HG02973 (cell line): ENCODE results near the gene PIP5K1B.
A peak's percentile ranks its signal among the peaks of the same experiment; 100 is the strongest.

Experiments
- ATAC-seq: cut with Tn5 transposase; IDR thresholded peaks from one replicate; pipeline ENCODE4 v1.9.1; 2021; ENCODE audit warnings: moderate library complexity; ENCODE audit not compliant: unreplicated experiment

PIP5K1B gene

DNA sequence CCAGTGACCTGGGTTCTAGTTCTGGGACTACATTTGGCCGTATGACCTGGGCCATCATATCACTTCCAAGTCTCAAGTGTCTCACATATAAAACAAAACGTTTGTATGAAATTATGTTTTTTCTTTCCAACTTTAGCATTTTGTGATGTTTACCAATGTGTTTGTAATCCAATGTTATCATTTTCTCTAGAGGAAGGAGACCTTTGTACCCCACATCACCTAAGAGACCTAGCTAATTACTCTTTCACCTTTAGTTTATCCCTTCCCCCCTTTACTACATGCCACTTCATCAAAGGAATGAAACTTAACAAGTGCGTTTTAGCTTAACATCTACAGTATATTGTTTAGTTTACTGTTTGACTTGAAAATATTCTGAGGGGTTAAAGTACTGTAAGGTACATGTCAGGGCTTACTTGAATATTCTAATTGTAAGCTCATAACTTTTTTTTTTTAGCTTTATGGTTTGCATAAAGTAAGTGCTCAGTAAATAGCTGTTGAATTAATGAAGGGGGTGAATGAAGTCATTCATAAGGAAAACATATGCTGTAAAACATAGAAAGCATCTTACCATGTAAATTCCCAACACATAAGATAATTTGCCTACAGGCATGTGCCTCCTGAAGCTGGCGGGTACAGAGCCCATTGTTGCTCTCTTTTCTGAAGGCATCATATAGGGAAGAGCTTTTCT, 2.9 kb downstream of the PIP5K1B start:
- ATAC-seq: no peak

DNA sequence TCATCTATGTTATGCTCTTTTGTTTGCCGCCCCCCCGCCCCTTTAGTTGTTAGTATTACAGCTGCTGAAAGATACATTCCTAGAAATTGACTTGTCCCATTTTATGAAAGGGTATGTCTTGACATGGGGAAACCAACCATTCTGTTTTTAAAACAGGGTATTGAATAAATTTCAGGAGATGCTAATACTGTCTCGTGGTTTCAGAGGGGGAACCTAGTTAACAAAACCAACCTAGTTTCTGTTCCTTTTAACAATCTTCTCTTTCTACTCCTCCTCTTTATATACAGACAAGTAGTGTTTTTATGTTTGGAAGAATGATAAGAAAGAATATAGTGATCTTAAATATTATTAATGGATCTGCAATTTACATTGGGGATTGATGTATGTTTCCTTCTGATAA, 3.5 kb downstream of the PIP5K1B start:
- no peak for ATAC-seq

DNA sequence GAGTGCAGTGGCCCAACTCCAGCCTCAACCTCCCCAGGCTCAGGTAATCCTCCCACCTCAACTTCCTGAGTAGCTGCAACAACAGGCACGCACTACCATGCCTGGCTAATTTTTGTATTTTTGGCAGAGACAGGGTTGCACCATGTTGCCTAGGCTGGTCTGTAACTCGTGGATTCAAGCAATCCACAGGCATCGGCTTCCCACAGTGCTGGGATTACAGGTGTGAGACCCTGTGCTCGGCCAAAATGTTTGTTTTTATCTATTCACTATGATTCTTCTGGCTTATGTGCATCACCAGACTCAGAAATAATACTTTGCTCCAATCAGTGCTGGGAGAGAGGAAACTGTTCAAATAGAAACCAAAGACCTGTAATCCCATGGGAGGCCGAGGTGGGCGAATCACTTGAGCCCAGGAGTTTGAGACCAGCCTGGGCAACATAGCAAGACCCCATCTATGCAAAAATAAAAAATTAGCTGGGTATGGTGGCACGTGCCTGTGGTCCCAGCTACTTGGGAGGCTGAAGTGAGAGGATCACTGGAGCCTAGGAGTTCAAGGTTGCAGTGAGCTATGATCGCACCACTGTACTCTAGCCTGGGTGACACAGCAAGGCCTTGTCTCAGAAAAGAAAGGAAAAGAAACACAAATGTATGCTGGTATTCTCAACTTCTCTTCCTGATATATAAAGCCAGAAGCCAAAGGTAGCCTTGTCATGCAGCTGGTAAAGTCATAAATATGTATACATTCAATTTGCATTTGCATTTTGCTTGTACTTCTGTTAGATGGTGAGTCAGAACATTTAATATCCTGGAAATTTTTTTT, 4.5 kb downstream of the PIP5K1B start:
- no peak for ATAC-seq

DNA sequence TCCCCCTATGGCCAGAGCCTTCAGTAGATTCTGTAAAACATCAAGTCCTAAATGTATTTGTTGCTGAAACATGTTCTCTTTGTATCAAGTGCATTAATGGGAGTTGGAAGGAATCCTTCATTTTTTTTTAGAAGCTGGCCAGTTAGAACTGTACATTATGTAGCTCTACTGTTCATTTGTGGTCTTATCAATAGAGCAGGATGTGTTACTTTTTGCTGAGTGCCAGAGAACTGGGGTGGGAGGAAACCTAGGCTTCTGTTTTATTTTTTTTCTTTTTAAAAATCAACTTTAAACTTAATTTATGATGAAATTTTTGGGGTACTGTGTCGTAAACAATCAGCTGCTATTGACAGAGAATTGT, 5.1 kb downstream of the PIP5K1B start:
- ATAC-seq: no peak

DNA sequence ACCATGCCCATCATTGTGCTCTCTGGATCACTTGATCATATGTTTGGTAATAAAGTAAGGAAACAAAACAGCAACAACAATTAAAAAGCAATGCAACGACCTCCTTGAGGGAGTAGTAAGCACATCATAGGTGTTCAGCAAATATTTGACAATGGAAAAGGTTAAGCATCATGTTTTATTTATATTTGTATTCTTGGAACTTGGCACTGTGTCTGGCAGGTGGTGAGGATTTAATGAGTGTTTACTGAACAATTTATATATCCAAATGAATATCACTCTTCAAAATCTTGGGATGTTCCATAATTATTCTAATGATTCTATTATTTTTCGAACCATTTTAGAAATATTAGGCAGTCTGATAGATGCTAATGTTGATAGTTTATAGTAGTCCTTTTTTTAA, 6.2 kb downstream of the PIP5K1B start:
- ATAC-seq: no peak

DNA sequence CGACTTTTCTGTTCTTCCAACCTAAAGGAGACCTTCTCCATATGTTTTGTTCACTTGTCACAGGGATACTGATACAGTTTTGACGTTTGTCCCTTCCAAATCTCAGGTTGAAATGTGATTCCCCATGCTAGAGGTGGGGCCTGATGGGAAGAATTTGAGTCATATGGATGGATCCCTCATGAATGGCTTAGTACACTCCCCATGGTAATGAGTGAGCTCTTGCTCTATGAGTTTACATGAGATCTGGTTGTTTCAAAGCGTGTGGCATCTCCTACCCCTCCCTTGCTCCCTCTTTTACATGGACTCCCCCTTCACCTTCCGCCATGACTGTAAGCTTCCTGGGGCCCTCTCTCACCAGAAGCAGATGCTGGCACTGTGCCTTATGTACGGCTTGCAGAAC, 6.9 kb downstream of the PIP5K1B start:
- no peak for ATAC-seq

DNA sequence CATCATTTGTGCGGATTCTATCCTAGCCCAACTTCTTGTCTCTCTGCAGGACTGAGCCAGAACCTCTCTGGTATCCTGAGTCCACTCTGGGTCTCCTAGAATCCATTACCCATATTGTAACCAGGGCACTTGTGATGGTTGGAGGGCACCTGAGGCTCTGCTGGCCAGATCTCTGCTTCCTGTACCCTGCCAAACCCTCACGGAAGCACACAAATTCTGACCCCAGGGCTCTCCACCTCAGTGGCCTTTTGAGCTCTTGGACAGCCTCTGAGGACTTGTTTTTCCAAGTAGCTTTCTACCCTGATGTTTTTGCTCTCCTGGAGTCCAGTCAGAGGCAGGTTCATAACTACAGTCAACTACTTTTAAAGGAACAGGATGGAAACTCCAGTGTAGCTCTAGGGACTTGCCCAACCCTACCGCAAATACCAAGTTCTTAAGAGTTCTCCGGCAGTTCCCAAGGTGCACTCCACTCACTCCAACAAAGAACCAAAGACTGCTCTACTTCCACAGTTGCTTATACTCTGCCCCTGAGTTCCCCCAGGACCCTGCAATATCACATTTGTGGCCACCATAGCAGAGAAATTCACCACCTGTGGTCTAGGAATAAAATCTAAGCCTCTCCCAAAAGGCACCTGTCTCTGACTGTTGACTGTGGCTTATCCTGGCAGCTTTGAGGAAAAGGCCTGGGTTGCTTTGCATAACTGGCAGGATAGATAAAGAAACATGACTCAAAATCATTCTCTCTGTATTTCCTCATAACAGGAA, 9.6 kb downstream of the PIP5K1B start:
- ATAC-seq: no peak

DNA sequence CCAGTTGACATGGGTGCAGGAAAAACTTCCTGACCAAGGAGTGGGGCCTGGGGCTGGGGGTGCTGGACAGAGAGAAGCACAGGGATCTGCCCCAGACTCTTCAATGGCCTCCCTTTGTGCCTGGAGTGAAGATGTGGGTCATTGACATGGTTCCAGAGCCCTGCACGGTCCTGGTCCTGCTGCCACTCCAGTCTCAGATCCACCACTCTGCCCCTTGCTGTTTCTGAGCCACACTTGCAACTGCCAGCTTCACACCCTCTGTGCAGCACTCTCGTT, 10.1 kb downstream of the PIP5K1B start:
- ATAC-seq: no peak

DNA sequence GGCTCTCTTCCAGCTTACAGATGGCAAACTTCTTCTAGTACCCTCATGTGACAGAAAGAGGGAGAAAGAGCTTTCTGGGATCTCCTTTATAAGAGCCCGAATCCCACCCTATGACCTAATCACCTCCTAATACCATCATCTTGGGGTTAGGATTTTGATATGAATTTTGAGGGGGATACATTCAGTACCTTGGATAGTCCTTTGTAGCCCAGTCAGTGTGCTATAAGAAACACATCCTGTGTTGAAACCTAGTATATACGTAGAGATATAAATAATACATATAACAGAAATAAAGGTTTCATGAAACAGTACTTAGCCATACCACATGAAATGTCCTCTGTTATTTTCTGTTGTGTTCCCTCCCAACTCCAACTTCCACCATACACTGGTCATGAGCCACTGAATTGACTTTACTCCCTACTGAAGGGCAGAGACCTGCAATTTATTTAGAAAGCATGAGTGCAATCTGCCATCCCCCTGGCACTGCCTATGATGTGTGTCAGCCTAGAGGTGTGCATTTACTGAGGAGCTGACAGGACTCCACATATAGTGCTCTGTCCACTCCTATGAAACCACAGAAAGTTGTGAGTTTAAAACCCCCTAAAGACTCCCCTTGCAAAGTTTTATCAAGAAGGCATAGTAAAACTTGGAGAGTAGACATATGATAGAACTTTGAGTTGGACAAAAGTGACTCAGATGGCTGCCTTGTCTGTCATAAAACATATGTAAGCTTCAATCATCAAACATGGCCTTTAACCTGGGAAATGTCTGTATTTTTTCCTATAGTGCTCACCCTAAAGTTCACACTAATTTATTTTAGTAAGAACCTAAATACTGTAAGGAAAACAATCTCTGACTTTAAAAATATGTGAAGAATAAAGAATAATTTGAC, 12.8 kb downstream of the PIP5K1B start:
- no peak for ATAC-seq

DNA sequence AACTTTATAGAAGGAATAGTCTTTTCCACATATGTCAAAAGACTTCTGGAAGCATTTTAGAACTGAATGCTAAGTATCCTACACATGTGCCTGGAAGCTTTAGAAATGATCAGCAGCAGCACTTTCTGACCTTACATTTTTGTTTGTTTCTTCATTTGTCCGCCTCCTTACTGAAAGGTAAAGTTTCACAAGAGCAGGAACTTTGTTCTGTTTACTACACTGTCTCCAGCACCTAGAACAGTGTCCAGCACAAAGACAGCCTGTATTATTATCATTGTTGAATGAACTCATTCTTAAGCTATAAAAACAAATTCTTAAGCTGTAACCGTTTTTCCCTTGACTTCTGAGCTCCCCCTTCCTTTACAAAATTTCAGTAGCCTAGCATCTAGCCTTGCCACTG, 14.8 kb downstream of the PIP5K1B start:
- no peak for ATAC-seq

DNA sequence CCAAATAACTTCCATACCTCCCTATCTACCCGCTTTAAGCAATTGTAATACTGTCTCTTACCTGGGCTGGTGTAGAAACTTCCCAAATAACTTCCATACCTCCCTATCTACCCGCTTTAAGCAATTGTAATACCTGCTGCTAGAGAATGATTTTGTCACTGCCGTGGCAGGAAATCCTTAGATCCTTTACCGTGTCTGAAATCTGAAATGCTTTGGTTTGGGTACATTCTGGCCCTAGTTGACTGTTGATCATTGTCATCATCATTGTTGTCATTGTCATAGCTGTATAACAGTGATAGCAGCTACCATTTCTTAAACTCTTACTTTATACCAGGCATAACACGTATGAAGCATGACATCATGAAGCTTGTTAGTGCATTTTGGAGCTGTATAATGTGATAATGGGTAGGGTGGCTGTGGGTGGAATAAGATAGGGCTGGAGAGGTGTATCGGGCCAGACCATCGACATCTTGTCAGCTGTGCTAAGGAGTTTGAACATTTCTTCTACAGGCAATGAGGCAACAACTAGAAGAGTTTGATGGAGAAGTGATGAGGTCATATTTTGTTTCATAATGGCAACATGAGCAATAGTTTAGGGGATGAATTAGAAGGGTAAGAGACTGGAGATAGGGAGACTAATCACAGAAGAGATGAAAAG, 15.7 kb downstream of the PIP5K1B start:
- no peak for ATAC-seq

DNA sequence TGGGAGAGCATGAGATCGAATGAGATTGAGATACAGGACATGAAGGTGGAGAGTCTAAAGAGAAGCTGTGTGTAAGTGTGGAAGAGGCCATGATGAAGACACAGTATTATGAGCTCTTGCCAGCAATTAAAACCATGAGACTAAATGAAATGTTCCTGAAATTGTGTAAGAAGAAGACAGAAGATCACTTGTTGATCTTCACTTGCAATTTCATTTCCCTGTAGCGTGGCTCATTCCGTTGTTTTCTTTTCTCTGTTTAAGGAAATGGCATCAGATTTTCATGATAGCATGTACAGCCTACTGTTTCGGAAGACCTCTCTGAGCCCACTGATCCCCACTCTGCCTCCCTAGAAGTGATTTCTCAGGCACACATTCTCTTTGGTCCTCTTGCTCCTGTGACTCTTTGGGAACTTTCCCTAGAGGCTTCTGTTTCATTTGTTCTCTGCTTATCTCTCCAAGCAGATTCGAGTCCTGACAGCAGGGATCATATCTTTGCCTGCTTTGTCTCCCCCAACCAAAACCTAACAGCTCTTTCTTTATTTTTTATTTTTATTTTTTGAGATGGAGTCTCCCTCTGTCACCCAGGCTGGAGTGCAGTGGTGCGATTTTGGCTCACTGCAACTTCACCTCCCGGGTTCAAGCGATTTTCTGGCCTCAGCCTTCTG, 16.8 kb downstream of the PIP5K1B start:
- no peak for ATAC-seq

DNA sequence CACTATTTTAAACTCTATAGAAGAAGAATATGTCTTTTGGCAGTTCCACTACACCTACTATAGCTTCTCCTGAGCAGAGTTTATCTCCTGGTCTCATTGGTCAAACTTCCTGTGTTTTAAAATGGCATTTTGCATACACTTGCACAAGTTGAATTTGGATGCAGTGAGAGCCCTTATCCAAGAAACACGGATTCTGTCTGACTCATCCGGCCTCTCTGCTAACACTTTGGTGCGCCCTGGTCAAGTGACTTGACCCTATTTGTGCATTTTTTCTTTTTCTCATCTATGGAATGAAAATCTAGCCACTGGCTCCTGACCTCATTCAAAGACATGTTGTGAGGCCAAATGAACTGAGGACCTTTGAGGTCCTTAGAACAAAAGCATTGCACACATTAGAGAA, 20.0 kb downstream of the PIP5K1B start:
- ATAC-seq: no peak

DNA sequence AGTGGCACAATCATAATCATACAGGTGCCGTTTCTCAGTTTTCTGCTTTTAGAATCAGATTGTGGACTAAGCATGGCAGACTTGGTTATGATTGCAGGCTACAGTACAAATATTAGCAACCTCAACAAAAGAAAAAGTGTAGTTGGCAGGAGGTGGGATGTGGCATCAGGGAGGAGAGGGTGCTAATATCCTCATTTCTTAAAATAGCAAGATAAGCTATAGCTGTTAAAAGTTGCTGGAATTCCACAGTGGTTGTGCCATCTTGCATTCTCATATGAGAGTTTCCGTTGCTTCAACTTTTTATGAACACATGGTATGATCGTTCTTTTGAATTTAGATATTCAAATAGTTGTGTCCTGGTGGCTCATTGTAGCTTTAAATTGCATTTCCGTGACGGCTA, 21.4 kb downstream of the PIP5K1B start:
- no peak for ATAC-seq

DNA sequence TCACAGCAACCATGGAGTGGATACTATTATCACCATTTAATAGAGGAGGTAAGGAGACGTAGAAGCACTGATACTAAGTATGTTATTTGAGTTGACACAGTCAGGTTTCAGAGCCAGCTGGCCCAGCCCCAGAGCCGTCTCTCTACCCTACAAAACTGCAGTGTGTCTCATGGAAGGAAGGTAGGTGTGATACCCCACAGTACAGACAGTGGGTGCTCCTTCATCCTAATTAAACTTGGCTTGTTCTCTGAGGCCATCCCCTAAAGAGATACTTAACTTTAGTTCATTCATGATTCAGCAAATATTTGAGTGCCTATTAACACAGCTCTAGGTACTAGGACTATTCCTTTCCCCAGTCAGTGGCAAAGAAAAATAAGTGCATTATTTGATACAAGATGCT, 22.6 kb downstream of the PIP5K1B start:
- no peak for ATAC-seq

DNA sequence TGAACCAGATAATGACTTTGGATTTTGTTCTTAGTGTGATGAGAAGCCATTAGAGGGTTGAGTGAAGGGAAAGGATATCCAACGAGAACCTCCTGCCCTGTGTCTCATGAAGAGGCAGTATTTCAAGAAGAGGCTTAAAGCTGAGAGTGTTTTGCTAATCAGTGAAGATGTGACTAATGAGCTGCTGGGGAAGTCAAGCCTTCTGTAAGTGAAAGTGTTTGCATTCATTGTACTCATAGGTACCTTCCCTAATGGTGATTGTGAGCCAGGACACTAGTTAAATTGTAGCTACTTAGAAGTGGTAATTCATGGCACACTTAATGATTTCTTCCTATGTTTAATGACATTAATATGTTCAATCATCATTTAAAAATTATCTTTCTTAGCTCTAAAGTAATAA, 23.7 kb downstream of the PIP5K1B start:
- peak; percentile 60 for ATAC-seq

DNA sequence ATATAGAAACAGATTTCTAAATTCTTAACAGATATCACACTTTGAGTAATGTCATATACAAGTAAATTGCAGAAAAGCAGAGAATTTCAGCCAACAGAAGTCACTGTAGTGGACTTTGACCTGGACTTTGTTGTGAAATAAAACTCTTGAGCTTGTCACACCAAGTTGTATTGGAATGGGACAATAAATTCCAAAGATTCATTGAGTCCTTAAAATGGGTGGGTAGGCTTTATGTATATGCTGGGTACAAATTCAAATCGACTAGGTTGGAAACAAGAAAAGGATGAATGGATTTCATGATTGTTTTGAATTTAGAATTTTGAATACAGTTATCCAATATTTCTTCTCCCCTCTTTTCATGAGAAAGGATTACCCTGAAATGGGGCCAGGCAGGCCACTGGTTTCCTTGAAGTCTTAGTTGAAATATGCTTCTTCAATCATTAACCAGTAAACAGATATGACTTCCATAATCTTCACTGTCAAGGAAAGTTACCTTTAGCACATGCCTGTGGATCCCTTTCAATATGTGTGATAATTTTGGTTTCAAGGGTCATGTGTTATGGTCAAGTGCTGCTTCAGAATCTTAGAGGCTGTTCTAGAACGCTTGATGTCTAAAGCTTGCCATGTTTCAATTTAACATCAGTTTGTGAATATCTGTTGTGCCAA, 25.7 kb downstream of the PIP5K1B start:
- ATAC-seq: no peak

DNA sequence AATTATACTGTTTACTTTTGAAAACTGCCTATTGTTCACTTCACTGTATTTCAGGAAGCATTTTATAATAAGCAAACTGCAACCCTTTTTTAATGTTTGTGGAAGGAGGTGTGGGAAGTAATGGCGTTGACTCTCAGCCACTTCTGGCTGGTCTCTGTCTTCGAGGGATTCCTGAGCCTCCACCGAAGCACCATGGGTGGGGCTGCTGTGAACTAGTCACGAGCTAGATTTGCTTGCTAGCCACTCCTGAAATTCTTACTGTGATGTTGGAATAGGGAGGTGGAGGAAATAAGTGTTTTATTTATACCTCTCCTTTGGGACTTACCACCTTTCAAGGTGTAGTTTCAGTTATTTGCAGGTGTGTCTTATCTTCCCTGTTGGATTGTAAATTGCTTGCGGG, 26.8 kb downstream of the PIP5K1B start:
- ATAC-seq: no peak

DNA sequence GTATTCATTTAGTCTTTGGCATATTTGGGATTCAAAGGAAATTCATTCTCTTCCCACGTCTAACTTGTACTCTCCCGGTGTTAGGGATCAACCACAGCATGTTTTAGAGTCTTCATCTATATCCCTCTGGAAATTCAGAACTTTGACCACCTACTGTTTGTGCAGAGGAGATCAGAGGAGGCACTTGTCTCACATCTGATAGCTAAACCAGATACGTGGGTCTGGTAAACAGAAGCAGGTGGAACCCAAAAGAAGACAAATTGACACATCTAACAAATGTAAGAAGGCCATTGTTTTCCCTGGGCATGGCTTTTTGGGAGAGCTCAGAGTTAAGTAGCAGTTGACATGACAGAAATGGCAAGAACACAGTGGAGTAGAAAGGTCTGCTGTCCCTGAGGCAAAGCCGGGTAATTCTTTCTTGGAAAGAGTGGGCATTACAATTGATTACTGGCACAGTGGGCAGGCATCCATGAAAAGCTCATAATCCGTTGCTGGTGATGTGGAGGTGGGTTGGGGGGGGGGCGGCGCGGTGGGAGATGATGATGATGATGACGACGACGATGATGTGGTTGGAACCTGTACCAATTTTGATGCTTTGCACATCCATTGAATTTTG, 27.5 kb downstream of the PIP5K1B start:
- no peak for ATAC-seq
